K562 treated with DMSO at 1 percent for 48 hours (cell line): ENCODE results near the gene ADAM15. TPM values are rescaled to one million over a fixed set of nuclear protein-coding genes. Genes with fewer than 3 reads are reported as not detected.

Source experiments
- total RNA-seq: library from RNA; unstranded; fragments of 300-600 nt; gene quantifications from 2 replicates; pipeline ENCODE4 v1.2.3, GENCODE V29; 2022; ENCODE audit warnings: low replicate concordance; ENCODE audit errors: extremely low read depth

ADAM15 gene, protein sequence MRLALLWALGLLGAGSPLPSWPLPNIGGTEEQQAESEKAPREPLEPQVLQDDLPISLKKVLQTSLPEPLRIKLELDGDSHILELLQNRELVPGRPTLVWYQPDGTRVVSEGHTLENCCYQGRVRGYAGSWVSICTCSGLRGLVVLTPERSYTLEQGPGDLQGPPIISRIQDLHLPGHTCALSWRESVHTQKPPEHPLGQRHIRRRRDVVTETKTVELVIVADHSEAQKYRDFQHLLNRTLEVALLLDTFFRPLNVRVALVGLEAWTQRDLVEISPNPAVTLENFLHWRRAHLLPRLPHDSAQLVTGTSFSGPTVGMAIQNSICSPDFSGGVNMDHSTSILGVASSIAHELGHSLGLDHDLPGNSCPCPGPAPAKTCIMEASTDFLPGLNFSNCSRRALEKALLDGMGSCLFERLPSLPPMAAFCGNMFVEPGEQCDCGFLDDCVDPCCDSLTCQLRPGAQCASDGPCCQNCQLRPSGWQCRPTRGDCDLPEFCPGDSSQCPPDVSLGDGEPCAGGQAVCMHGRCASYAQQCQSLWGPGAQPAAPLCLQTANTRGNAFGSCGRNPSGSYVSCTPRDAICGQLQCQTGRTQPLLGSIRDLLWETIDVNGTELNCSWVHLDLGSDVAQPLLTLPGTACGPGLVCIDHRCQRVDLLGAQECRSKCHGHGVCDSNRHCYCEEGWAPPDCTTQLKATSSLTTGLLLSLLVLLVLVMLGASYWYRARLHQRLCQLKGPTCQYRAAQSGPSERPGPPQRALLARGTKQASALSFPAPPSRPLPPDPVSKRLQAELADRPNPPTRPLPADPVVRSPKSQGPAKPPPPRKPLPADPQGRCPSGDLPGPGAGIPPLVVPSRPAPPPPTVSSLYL
- total RNA-seq: not detected in 2 replicates

DNA sequence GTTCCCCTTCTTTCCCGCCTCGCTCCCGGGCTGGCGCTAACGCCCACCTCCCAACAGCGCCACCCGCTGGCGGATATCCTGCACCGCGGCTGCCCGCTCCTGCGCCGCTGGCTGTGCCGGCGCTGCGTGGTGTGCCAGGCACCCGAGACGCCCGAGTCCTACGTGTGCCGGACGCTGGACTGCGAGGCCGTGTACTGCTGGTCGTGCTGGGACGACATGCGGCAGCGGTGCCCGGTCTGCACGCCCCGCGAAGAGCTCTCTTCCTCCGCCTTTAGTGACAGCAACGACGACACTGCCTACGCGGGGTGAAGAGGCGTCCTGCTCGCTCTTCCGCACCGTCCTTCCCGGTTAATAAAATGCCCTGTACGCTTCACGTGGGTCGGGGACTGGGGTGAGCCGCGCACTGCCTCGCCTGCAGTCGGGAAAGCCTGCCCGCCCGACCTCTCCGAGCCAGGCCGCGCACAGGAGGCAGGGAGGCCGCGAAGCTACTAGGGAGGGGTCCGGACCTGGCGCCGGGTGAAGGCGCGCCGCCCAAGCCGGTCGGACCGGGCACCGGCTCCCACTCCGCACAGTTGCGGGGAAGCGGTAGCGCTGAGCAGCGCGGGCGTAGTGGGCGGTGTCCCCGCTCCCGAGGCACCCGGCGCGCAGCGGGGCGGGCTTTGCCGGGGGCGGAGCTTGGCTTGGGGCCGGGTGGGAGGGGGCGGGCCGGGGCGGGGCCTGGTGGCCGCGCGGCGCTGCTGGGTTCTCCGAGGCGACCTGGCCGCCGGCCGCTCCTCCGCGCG lies at the start of gene ADAM15:
ADAM15 (plus strand) TSS at position 757 of the 782 bp plus-strand sequence. CDS start 71 bp downstream, outside the sequence.

DNA sequence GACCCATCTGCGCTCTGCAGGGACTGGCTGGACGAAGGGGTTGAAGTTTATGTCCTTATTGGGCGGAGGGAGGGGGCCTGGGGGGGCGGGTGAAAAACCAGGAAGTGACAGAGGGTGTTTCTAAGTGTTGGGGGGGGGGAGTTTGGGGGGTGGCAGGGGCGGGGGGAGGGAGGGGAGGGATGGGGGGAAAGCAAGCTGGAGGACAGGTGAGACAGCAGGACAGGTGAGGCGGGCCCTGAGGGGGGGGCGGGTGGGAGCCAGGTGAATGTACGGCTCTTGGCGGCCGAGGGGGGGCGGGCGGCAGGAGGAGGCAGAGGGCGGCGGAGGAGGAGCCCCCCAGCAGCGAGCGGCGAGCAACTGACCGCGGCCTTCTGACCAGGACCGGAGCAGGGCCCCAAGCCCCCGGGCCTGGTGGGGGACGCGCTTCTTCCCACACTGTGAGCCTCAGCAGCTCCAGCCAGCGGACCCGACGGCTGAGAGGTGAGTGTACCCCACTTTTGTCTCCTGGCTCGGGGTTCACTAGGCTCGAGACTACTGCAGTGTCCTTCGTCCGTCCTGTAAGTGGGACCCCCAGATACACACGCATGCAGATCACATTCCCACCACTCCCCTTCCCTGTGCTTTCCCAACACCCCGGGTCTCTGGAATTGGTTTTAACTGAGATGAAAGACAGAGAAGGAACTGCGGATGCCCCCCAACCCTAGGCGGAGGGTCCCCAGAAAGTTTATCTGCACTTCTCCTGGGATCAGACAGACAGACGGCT lies 48.5 kb upstream of the ADAM15 start, which contains the start of gene ZBTB7B:
ZBTB7B (plus strand) TSS at position 339 of the 763 bp plus-strand sequence. CDS start 11,859 bp downstream, outside the sequence.

DNA sequence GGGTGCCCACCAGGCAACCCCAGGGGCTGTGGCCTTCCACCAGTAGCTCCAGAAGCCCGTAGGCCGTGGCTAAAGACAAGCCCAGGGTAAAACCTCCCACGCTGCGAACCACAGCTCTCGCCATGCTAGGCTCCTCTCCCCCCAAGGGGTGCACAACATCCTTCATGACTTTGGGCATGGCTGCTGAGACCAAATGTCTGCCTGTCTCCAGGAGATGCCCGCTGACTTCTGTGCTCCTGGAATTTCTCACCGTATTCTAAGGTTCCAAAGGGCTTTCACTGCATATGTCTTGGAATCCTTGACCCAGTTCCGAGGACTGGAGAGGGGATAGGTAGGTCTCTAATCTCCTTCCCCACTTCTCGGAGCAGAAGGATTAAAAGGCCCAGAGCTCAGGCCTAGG lies 17.6 kb upstream of the ADAM15 start, which contains the start of the genes DCST1 and DCST2:
DCST1 (plus strand) TSS at position 301 of the 400 bp plus-strand sequence. CDS start 213 bp downstream, outside the sequence.
DCST2 (minus strand) TSS at position 258 of the 400 bp plus-strand sequence; CDS start at position 178, 80 bp downstream.

DNA sequence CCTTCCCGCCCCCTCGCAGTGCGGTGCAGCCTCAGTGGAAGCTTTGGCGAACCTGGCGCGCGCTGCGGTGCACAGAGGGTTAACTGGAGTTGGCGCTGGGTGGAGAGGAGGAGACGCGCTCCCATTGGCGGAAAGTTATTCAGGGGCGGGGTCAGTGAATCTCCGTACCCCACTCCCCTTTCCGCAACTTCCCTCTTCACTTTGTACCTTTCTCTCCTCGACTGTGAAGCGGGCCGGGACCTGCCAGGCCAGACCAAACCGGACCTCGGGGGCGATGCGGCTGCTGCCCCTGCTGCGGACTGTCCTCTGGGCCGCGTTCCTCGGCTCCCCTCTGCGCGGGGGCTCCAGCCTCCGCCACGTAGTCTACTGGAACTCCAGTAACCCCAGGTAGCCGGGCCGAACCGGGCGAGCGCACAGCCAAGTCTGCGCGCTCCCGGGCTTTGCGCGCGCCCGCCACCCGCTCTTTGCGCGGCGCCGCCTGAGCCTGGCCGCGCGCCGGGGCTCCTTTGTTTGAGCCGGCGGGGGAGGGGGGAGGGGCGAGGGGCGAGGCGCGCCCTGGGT lies 12.5 kb downstream of the ADAM15 start, which contains the start of gene EFNA4:
EFNA4 (plus strand) TSS at position 191 of the 561 bp plus-strand sequence; CDS start at position 275, 84 bp downstream.

DNA sequence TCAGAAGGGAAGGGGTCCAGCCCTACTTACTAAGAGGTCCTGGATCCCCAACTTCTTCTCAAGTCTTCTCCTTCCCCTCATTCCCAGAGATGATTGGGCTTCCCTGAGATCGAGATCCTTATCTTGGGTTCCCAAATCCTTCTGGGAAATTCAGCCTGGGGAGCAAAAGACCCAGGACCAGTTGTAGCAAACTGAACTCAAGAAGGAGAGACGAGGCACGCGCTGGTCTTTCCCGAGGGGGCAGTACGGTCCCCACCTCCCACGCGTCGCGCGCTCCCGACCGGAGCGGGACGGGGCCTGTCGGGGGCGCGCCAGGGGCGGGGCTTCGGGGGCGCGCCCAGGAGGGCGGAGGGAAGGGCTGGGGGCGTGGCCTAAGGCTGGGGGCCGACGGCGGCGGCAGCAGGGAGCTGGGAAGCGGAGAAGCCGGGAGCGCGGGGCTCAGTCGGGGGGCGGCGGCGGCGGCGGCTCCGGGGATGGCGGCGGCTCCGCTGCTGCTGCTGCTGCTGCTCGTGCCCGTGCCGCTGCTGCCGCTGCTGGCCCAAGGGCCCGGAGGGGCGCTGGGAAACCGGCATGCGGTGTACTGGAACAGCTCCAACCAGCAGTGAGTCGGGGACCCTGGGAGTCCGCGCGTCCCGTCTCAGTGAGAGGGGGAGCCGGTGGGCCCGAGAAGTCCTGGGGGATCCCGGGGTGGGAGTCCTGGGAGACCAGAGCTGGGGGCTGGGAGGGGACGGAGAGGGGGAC lies 27.5 kb downstream of the ADAM15 start, which contains the start of gene EFNA3:
EFNA3 (plus strand) TSS at position 369 of the 741 bp plus-strand sequence; CDS start at position 474, 105 bp downstream.

Other genes starting within 250 kb of the ADAM15 start
- gene KCNN3, start 181.0 kb upstream of the ADAM15 start, total RNA-seq: not detected in 2 replicates
- gene PMVK, start 114.6 kb upstream of the ADAM15 start, total RNA-seq: not detected in 2 replicates
- gene PBXIP1, start 95.2 kb upstream of the ADAM15 start, total RNA-seq: not detected in 2 replicates
- not detected in 2 replicates for gene PYGO2, start 89.5 kb upstream of the ADAM15 start, total RNA-seq
- gene SHC1, start 80.6 kb upstream of the ADAM15 start, total RNA-seq: not detected in 2 replicates
- not detected in 2 replicates for gene CKS1B, start 76.6 kb upstream of the ADAM15 start, total RNA-seq
- not detected in 2 replicates for gene FLAD1, start 68.0 kb upstream of the ADAM15 start, total RNA-seq
- gene LENEP, start 57.7 kb upstream of the ADAM15 start, total RNA-seq: not detected in 2 replicates
- not detected in 2 replicates for gene ZBTB7B, start 48.5 kb upstream of the ADAM15 start, total RNA-seq
- gene DCST2, start 17.5 kb upstream of the ADAM15 start, total RNA-seq: not detected in 2 replicates
- gene DCST1, start 17.5 kb upstream of the ADAM15 start, total RNA-seq: not detected in 2 replicates
- not detected in 2 replicates for gene EFNA4, start 12.4 kb downstream of the ADAM15 start, total RNA-seq
- not detected in 2 replicates for gene EFNA3, start 27.5 kb downstream of the ADAM15 start, total RNA-seq
- not detected in 2 replicates for gene EFNA1, start 76.6 kb downstream of the ADAM15 start, total RNA-seq
- not detected in 2 replicates for gene SLC50A1, start 84.5 kb downstream of the ADAM15 start, total RNA-seq
- gene DPM3, start 89.2 kb downstream of the ADAM15 start, total RNA-seq: not detected in 2 replicates
- gene KRTCAP2, start 122.0 kb downstream of the ADAM15 start, total RNA-seq: not detected in 2 replicates
- not detected in 2 replicates for gene TRIM46, start 122.5 kb downstream of the ADAM15 start, total RNA-seq
- gene THBS3, start 156.6 kb downstream of the ADAM15 start, total RNA-seq: not detected in 2 replicates
- gene MTX1, start 157.4 kb downstream of the ADAM15 start, total RNA-seq: not detected in 2 replicates
- not detected in 2 replicates for gene ENTREP3, start 204.2 kb downstream of the ADAM15 start, total RNA-seq
- not detected in 2 replicates for gene SCAMP3, start 211.0 kb downstream of the ADAM15 start, total RNA-seq
- not detected in 2 replicates for gene CLK2, start 222.2 kb downstream of the ADAM15 start, total RNA-seq
- not detected in 2 replicates for gene HCN3, start 226.1 kb downstream of the ADAM15 start, total RNA-seq